ENCODE results near the gene ATP4B.

ATP4B gene

GRCh38 chr13:113656003-113656588 is 1.9 kb downstream of the ATP4B start:
- DNase-seq, result no peak

- no peak for DNase-seq
Measured at GRCh38 chr13:113655346-113656002, 2.5 kb downstream of the ATP4B start.

GRCh38 chr13:113654591-113655345 is 3.2 kb downstream of the ATP4B start:
- DNase-seq, result no peak

GRCh38 chr13:113654175-113654560 is 3.8 kb downstream of the ATP4B start:
- no peak for DNase-seq

- DNase-seq, result no peak
Measured at GRCh38 chr13:113653264-113654174, 4.5 kb downstream of the ATP4B start.

- DNase-seq, result no peak
Measured at GRCh38 chr13:113652404-113653263, 5.4 kb downstream of the ATP4B start.

GRCh38 chr13:113651511-113652403 is 6.2 kb downstream of the ATP4B start:
- DNase-seq, result no peak

GRCh38 chr13:113650731-113651148 is 7.3 kb downstream of the ATP4B start:
- DNase-seq, result no peak

- no peak for DNase-seq
Measured at GRCh38 chr13:113650275-113650674, 7.7 kb downstream of the ATP4B start.

- no peak for DNase-seq
Measured at GRCh38 chr13:113649212-113649611, 8.8 kb downstream of the ATP4B start.

- no peak for DNase-seq
Measured at GRCh38 chr13:113648216-113648610, 9.8 kb downstream of the ATP4B start.

GRCh38 chr13:113647351-113648215 is 10.4 kb downstream of the ATP4B start:
- DNase-seq, result peak; percentile 83

- no peak for DNase-seq
Measured at GRCh38 chr13:113646921-113647340, 11.1 kb downstream of the ATP4B start.

- no peak for DNase-seq
Measured at GRCh38 chr13:113646376-113646775, 11.6 kb downstream of the ATP4B start.

- DNase-seq, result no peak
Measured at GRCh38 chr13:113645329-113645728, 12.7 kb downstream of the ATP4B start.

- DNase-seq, result no peak
Measured at GRCh38 chr13:113644800-113645199, 13.2 kb downstream of the ATP4B start.

GRCh38 chr13:113643593-113643992 is 14.4 kb downstream of the ATP4B start:
- DNase-seq, result no peak

- no peak for DNase-seq
Measured at GRCh38 chr13:113642563-113642962, 15.4 kb downstream of the ATP4B start.

- DNase-seq, result no peak
Measured at GRCh38 chr13:113641426-113641825, 16.6 kb downstream of the ATP4B start.
